H1 (cell line): ENCODE results near the gene ACTR6. TPM values are rescaled to one million over a fixed set of nuclear protein-coding genes. Genes with fewer than 3 reads are reported as not detected.

ENCODE experiments used
- CTCF ChIA-PET: fragments of 300-600 bp; sonication (Branson Sonifier 250); formaldehyde crosslinking; loops from one replicate; lab custom pipeline; 2021; ENCODE audit not compliant: partially characterized antibody; lab: Charles Lee
- POLR2A ChIA-PET: fragments of 300-600 bp; sonication (Branson Sonifier 250); formaldehyde crosslinking; loops from one replicate; lab custom pipeline; 2021; ENCODE audit warnings: inconsistent platforms; ENCODE audit not compliant: partially characterized antibody; lab: Charles Lee
- DNase-seq, 2 experiments: peaks; one replicate each; pipeline versions ENCODE4 v3.0.0 to v3.0.0-alpha.2; 2010 to 2022; ENCODE audit warnings: low spot score in 2 of 2, low read depth in 1 of 2, mixed read lengths in 1 of 2
- FAIRE-seq: peaks from 2 replicates; lab custom pipeline; 2011; peaks lifted over from hg19 to GRCh38; lab: Jason Lieb, UNC
- H2AFZ ChIP-seq: 2 replicates; pipeline ENCODE4 v1.8.1; 2012; ENCODE audit warnings: low read length, inconsistent platforms
- H2AK5ac ChIP-seq: 2 replicates; pipeline ENCODE4 v1.6.1; 2013; ENCODE audit warnings: low read depth, low read length
- H2BK120ac ChIP-seq: replicated peaks from 2 replicates; pipeline ENCODE3; 2013; ENCODE audit warnings: low read depth, low read length, inconsistent platforms
- H2BK12ac ChIP-seq: 2 replicates; pipeline ENCODE4 v1.6.1; 2013; ENCODE audit warnings: low read depth, low read length
- H2BK15ac ChIP-seq: 2 replicates; pipeline ENCODE4 v1.6.1; 2013; ENCODE audit warnings: low read length
- H2BK20ac ChIP-seq: 2 replicates; pipeline ENCODE4 v1.6.1; 2013; ENCODE audit warnings: low read length
- H2BK5ac ChIP-seq: 2 replicates; pipeline ENCODE4 v1.6.1; 2013; ENCODE audit warnings: low read depth, low read length
- H3K14ac ChIP-seq: 2 replicates; pipeline ENCODE4 v1.6.1; 2013; ENCODE audit warnings: inconsistent platforms; ENCODE audit not compliant: insufficient read length
- H3K18ac ChIP-seq: 2 replicates; pipeline ENCODE4 v1.6.1; 2013; ENCODE audit warnings: low read length; ENCODE audit errors: extremely low read depth
- H3K23ac ChIP-seq: 2 replicates; pipeline ENCODE4 v1.6.1; 2013; ENCODE audit warnings: inconsistent platforms; ENCODE audit not compliant: insufficient read length
- H3K23me2 ChIP-seq: 2 replicates; pipeline ENCODE4 v1.6.1; 2013; ENCODE audit warnings: low read depth, low read length
- H3K27ac ChIP-seq: 2 replicates; pipeline ENCODE4 v1.6.1; 2011; ENCODE audit warnings: low read depth, low read length, inconsistent platforms
- H3K27me3 ChIP-seq, 4 experiments: replicated peaks in 1 of 4; 1 replicate in 1 of 4; 2 replicates in 3 of 4; pipeline versions ENCODE4 v1.6.1 to v1.8.1; 2011 to 2013; ENCODE audit warnings: low read length in 3 of 4, mild to moderate bottlenecking in 3 of 4, inconsistent platforms in 2 of 4, mixed read lengths in 2 of 4, moderate library complexity in 1 of 4; ENCODE audit not compliant: control insufficient read depth in 3 of 4, insufficient read depth in 3 of 4; ENCODE audit errors: extremely low read depth in 1 of 4
- H3K36me3 ChIP-seq, 4 experiments: 2 replicates each; pipeline versions ENCODE4 v1.6.1 to v1.8.1; 2011 to 2013; ENCODE audit warnings: mild to moderate bottlenecking in 4 of 4, low read length in 3 of 4, moderate library complexity in 2 of 4, control low read depth in 1 of 4, inconsistent platforms in 1 of 4; ENCODE audit not compliant: insufficient read depth in 4 of 4, control insufficient read depth in 2 of 4
- H3K4ac ChIP-seq: replicated peaks from 2 replicates; pipeline ENCODE3; 2013; ENCODE audit warnings: low read length, low read depth, mixed read lengths, inconsistent platforms; ENCODE audit not compliant: insufficient read length
- H3K4me1 ChIP-seq, 4 experiments: replicated peaks in 1 of 4; 1 replicate in 1 of 4; 2 replicates in 3 of 4; pipeline versions ENCODE4 v1.6.1 to v1.8.1; 2011 to 2013; ENCODE audit warnings: low read length in 3 of 4, inconsistent platforms in 2 of 4, mixed read lengths in 1 of 4; ENCODE audit not compliant: insufficient read depth in 4 of 4, control insufficient read depth in 3 of 4
- H3K4me2 ChIP-seq, 2 experiments: 2 replicates each; pipeline versions ENCODE4 v1.6.1 to v1.8.1; 2011 to 2013; ENCODE audit warnings: low read depth in 2 of 2, low read length in 2 of 2, control low read depth in 1 of 2, inconsistent platforms in 1 of 2, mild to moderate bottlenecking in 1 of 2; ENCODE audit not compliant: insufficient read depth in 1 of 2
- H3K4me3 ChIP-seq, 4 experiments: fragments of 200-600, 300-600 bp in 1 of 4; sonication (generic), shearing (Covaris generic), sonication (Bioruptor Twin) in 1 of 4; 2 replicates each; pipeline versions ENCODE4 v1.5.1 to v1.8.1; 2011 to 2016; ENCODE audit warnings: low read length in 4 of 4, low read depth in 3 of 4, control low read depth in 2 of 4, inconsistent platforms in 2 of 4, mild to moderate bottlenecking in 2 of 4, mixed read lengths in 1 of 4, moderate library complexity in 1 of 4; ENCODE audit not compliant: insufficient read depth in 2 of 4; ENCODE audit errors: extremely low read depth in 1 of 4
- H3K56ac ChIP-seq: replicated peaks from 2 replicates; pipeline ENCODE3; 2013; ENCODE audit warnings: low read depth, mild to moderate bottlenecking, mixed read lengths, low read length, inconsistent platforms; ENCODE audit not compliant: insufficient read length
- H3K79me1 ChIP-seq: 2 replicates; pipeline ENCODE4 v1.6.1; 2013; ENCODE audit warnings: low read depth, low read length, control low read depth
- H3K79me2 ChIP-seq, 2 experiments: 2 replicates each; pipeline versions ENCODE4 v1.6.1 to v1.8.1; 2012 to 2013; ENCODE audit warnings: low read length in 2 of 2, mild to moderate bottlenecking in 2 of 2, inconsistent platforms in 1 of 2; ENCODE audit not compliant: insufficient read depth in 2 of 2, control insufficient read depth in 1 of 2
- H3K9ac ChIP-seq, 4 experiments: replicated peaks in 1 of 4; 1 replicate in 1 of 4; 2 replicates in 3 of 4; pipeline versions ENCODE4 v1.6.1 to v1.8.1; 2011 to 2013; ENCODE audit warnings: low read depth in 3 of 4, low read length in 3 of 4, control low read depth in 2 of 4, mild to moderate bottlenecking in 2 of 4, moderate library complexity in 2 of 4, inconsistent platforms in 1 of 4; ENCODE audit errors: extremely low read depth in 1 of 4
- H3K9me3 ChIP-seq, 2 experiments: 2 replicates each; pipeline versions ENCODE4 v1.6.1 to v1.8.1; 2012 to 2013; ENCODE audit warnings: mild to moderate bottlenecking in 2 of 2, moderate library complexity in 2 of 2, control low read depth in 1 of 2, inconsistent platforms in 1 of 2, low read depth in 1 of 2, low read length in 1 of 2, mixed read lengths in 1 of 2; ENCODE audit not compliant: insufficient read depth in 2 of 2
- H4K20me1 ChIP-seq, 2 experiments: replicated peaks in 1 of 2; 2 replicates each; pipeline versions ENCODE3 to v1.8.1; 2011 to 2013; ENCODE audit warnings: inconsistent platforms in 2 of 2, low read length in 2 of 2, mild to moderate bottlenecking in 1 of 2; ENCODE audit not compliant: insufficient read depth in 2 of 2, control insufficient read depth in 1 of 2
- H4K5ac ChIP-seq: 2 replicates; pipeline ENCODE4 v1.6.1; 2013; ENCODE audit warnings: low read length, low read depth, mixed read lengths, inconsistent platforms; ENCODE audit not compliant: insufficient read length
- H4K8ac ChIP-seq: 2 replicates; pipeline ENCODE4 v1.8.0; 2013; ENCODE audit warnings: mild to moderate bottlenecking, moderate library complexity, low read length, inconsistent platforms; ENCODE audit not compliant: insufficient read depth; ENCODE audit errors: extremely low read depth
- H4K91ac ChIP-seq: replicated peaks from 2 replicates; pipeline ENCODE3; 2013; ENCODE audit warnings: low read length, mixed read lengths, inconsistent platforms; ENCODE audit not compliant: insufficient read length
- BCL11A ChIP-seq, 2 experiments: IDR thresholded peaks; one replicate each; pipeline ENCODE4 v1.6.1; 2011; ENCODE audit warnings: low read depth in 2 of 2, low read length in 2 of 2, mild to moderate bottlenecking in 2 of 2
- CTCF ChIP-seq, 3 experiments: IDR thresholded peaks; 1 replicate in 2 of 3; 2 replicates in 1 of 3; pipeline versions ENCODE4 v1.5.1 to v1.6.1; 2011; ENCODE audit warnings: low read length in 3 of 3, mild to moderate bottlenecking in 3 of 3, inconsistent platforms in 2 of 3, low read depth in 1 of 3, moderate library complexity in 1 of 3; ENCODE audit not compliant: insufficient read depth in 1 of 3; ENCODE audit errors: control extremely low read depth in 1 of 3
- RAD21 ChIP-seq, 2 experiments: IDR thresholded peaks in 1 of 2; conservative IDR thresholded peaks in 1 of 2; 2 replicates each; pipeline ENCODE4 v1.6.1; 2011; ENCODE audit warnings: low read depth in 2 of 2, low read length in 2 of 2, improper control_type of control experiment in 1 of 2, inconsistent platforms in 1 of 2, mild to moderate bottlenecking in 1 of 2, moderate library complexity in 1 of 2
- WGBS, 2 experiments: shearing (Covaris generic) in 1 of 2; methylation state at CpG; one replicate each; pipeline versions ENCODE4 v1.1.6 to v1.1.7; 2013 to 2015; ENCODE audit warnings: low lambda C conversion rate in 2 of 2, mixed read lengths in 2 of 2, inconsistent platforms in 1 of 2, low coverage in 1 of 2, missing lambda C conversion rate in 1 of 2; ENCODE audit not compliant: insufficient replicate concordance in 2 of 2, insufficient coverage in 1 of 2, insufficient read length in 1 of 2; ENCODE audit errors: extremely low coverage in 1 of 2, missing lambda C conversion rate in 1 of 2; 5-methylcytosine and 5-hydroxymethylcytosine counted together
- polyA plus RNA-seq, 7 experiments: library from polyadenylated mRNA; depleted of rRNA in 3 of 7; stranded (reverse) in 5 of 7; unstranded in 2 of 7; fragments of >200 nt in 5 of 7; fragments of 200-250 nt in 2 of 7; gene quantifications; 1 replicate in 5 of 7; 2 replicates in 1 of 7; 4 replicates in 1 of 7; pipeline versions ENCODE4 v1.2.1 to v1.2.3, GENCODE V29; 2011 to 2013; ENCODE audit warnings: missing spikeins in 2 of 7, mixed read lengths in 2 of 7
- total RNA-seq: library from RNA; stranded (reverse); fragmentation: NEBNext Ultra II Directional; extraction: Animal tissue kit (Norgen Biotek cat#: 25700); gene quantifications from 2 replicates; pipeline ENCODE4 v1.2.1, GENCODE V29; 2021

Gene ACTR6
- total and polyA plus RNA-seq, 2 of the 8 experiments (the other 6 are each of a cell fraction or from before 2014, with no cell fraction given): 10.2 to 36.8 TPM

- Histone ChIP-seq H2BK15ac (no peak overlapping the region), H2BK20ac (no peak overlapping the region), H2BK12ac (no peak overlapping the region), H4K91ac (no peak overlapping the region), H2BK5ac (no peak overlapping the region), H4K5ac (no peak overlapping the region), H3K14ac (no peak overlapping the region), H3K79me2 (no peaks in the 10 kb centered on the region), H3K4me2 (no peak overlapping the region), H3K4me3 (no peak overlapping the region), H3K23me2 (no peaks in the 10 kb centered on the region; the same call in 1 of the 2 replicates), H3K27ac (no peak overlapping the region), H2AK5ac (no peak overlapping the region), H3K56ac (no peak overlapping the region), H3K9me3 (no peaks in the 10 kb centered on the region), H4K8ac (no peak overlapping the region), H3K36me3 (no peaks in the 10 kb centered on the region), H3K79me1 (no peaks in the 10 kb centered on the region)
- FAIRE-seq: peak; percentile 7
- POLR2A ChIA-PET: interaction anchor here (0.6 to 1.1 kb wide), 2 partner anchors 11 to 79 kb away, joined by 3 to 4 read pairs; no protein-coding TSS in a partner anchor
- CTCF ChIA-PET: interaction anchor here (0.6 to 2.5 kb wide), 34 partner anchors 8 to 788 kb away, joined by 3 to 9 read pairs (median 3); partner anchors contain the start of gene SLC17A8
- TF ChIP-seq BCL11A (IDR thresholded peaks at IDR 0.05; ENCODE audit: low read depth in 2 of 2, low read length in 2 of 2) (no peak), CTCF (IDR thresholded peaks at IDR 0.05; ENCODE audit: control extremely low read depth in 1 of 3, insufficient read depth in 1 of 3, low read depth in 1 of 3, low read length in 3 of 3) (peak in 2 of 3 experiments; percentile 50 to 64; a peak in 2 of 4 replicates), RAD21 (IDR thresholded peaks at IDR 0.05 in 1 of 2, conservative IDR thresholded peaks at IDR 0.05 in 1 of 2; ENCODE audit: low read depth in 2 of 2, low read length in 2 of 2) (peak; percentile 79 to 80)
- TF ChIP-seq, all 59 proteins: peak for 2
- Histone ChIP-seq H3K9ac (no peak overlapping the region), H3K4ac (no peak overlapping the region), H4K20me1 (no peaks in the 10 kb centered on the region), H3K4me1 (no peaks in the 10 kb centered on the region), H2AFZ (no peak overlapping the region), H2BK120ac (no peak overlapping the region), H3K27me3 (no peaks in the 10 kb centered on the region), H3K18ac (no peak overlapping the region), H3K23ac (no peak overlapping the region)
- 75% methylated on average over 7 of the region's 7 CpGs; no CpG with 5 or more reads in 1 of the 2 experiments for WGBS, 2 experiments
- DNase-seq: no peak
Measured at GRCh38 chr12:100234591-100235304, 34.1 kb downstream of the ACTR6 start.
